GM19467 (cell line): ENCODE measurements around the gene UNCX.

ENCODE experiments used
- ATAC-seq: cut with Tn5 transposase; IDR thresholded peaks from one replicate; pipeline ENCODE4 v1.9.1; 2021; ENCODE audit warnings: mild to moderate bottlenecking, moderate library complexity; ENCODE audit not compliant: unreplicated experiment

UNCX gene

GRCh38 chr7:1214516-1214915 lies 18.2 kb upstream of the UNCX start:
- ATAC-seq: no peak

GRCh38 chr7:1218541-1219165 lies 14.0 kb upstream of the UNCX start:
- ATAC-seq: no peak

GRCh38 chr7:1219498-1219897 lies 13.2 kb upstream of the UNCX start:
- no peak for ATAC-seq

- no peak for ATAC-seq
Measured at GRCh38 chr7:1220000-1220726, 12.5 kb upstream of the UNCX start.

- ATAC-seq: no peak
Measured at GRCh38 chr7:1220977-1221745, 11.5 kb upstream of the UNCX start.

- no peak for ATAC-seq
Measured at GRCh38 chr7:1223196-1223981, 9.3 kb upstream of the UNCX start.

DNA sequence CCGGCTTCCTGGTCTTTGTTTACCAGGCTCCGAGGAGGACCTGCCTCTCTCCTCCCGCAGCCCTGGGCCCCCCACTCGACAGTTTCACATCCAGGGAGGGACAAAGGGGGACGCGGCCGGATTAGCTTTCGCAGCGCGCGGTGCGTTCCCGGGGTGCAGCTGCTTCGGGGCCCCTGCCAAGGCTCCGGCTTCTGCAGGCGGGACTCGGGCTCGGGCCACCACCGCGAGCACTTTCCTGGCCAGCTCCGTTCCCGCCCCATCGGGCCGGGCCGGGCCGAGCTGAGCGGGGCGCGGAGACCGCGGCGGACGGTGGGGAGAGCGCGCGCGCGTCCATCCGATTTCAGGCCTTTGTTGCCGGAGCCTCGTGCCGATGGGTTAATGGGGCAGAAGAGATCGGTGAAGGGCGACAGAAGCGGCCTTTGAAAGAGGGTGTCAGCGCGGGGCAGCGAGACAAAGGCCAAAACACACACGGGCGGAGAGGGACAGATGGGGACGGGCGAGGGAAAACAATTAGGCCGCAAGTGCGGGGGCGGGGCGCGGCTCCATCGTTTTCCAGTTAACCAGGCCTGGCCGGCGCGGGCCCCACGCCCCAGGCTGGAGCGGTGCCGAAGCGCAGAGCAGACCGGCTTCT lies 8.5 kb upstream of the UNCX start:
- ATAC-seq: no peak

DNA sequence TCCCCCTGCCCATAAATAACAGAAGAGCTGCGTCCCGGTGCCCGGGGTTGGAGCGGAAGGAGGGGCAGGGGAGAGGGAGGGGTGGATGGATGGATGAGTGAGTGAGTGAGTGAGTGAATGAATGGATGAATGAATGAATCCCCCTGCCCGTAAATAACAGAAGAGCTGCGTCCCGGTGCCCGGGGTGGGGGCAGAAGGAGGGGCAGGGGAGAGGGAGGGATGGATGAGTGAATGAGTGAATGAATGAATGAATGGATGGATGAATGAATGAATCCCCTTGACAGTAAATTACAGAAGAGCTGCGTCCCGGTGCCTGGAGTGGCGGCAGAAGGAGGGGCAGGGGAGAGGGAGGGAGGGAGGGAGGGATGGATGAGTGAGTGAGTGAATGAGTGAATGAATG lies 7.6 kb upstream of the UNCX start:
- no peak for ATAC-seq

DNA sequence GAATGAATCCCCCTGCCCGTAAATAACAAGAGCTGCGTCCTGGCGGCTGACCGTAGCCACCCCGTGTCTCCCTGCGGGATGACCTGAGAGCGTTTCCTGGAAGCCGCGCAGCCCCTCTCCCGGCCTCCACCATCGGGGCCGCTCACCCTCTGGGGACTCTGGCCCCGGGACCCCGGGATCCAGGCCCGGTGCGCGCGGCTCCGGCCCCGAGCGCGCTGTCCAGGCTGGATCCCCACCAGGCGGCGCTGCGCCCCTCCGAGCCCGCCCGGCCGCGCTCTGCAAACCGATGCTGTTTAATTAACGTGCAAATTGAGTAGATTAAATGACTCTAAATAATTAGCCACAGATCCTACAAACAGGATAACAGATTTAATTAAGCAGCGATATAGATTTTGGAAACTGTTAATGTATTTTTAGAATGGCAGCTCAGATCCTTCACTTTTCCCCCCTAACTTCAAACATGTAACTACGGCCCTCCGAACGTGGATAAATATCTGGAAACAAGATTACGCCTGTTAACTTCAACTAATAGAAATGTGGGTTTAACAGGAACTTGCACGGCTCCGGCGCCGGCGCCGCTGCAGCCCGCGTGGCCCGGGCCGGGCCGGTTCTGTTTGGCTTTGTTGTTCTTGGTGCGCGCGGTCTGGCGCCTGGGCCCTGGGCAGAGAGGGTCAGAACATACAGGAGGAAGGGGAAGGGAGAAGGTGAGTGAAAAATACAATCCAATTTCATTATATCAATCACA lies 7.1 kb upstream of the UNCX start:
- no peak for ATAC-seq

DNA sequence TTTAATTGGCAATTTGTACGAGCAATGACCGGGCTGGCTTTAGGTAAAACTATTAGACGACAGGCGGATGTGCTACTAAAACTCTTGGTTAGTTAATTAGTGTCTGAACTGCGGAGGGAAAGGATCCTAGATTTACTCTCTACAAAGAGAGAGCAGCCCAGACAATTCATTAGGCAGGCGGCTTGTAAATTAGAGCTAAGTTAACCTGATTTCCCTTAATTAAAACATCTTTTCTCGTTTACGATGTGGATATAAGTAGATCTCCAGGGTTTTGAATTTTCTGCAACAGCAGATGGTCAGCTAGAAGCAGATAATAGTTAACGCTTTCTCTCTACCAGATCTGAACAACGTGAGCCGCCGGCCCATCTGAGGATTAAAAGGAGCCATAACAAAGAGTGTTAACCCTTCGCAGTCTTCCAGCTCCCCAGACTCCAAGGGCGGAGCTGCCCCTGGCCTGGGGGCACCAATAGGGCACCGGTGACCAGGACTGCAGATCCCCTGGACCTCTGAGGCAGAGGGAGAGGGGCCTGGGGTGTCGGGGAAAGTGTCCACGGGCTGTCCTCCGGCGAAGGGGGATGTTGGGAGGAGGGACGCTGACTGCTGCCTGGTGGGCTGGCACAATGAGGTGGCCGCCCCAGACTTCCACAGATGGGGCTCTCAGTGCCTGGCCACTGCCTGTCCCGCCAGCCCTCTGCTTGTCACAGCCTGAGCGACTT lies 6.3 kb upstream of the UNCX start:
- ATAC-seq: no peak

GRCh38 chr7:1227071-1227804 lies 5.4 kb upstream of the UNCX start:
- ATAC-seq: no peak

DNA sequence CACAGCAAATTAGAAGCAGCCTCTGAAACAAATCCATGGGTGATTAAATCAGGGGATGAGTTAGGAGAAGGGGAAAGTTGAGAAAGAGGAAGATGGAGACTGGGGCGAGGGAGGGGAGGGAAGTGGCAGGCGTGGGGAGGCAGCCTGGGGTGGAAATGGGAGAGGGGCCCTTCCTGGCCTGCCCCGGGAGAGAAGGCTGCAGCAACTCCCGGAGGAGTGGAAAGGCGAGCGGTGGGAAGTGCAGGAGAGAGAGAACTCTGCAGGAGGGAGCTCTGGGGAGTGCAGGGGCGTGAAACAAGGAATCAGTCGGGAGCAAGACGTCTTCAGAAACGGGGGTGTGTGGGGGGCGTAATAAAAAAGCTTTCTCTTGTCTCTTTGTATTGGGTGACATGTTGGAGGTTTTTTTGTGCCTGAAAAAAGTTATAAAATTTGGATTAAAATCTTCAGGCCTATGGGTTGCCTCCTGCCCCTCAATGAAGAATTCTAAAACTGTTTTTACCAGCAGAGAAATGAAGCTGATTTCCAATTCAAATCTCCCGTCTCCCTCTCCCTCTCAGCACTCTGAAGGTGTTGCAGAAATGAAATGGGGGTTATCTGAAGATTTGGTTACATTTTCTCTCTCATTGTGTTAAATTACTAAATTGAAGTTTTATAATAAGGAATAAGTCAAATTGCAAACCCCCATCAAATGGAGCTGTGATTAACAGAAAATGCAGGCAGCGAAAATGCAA lies 4.7 kb upstream of the UNCX start:
- no peak for ATAC-seq

DNA sequence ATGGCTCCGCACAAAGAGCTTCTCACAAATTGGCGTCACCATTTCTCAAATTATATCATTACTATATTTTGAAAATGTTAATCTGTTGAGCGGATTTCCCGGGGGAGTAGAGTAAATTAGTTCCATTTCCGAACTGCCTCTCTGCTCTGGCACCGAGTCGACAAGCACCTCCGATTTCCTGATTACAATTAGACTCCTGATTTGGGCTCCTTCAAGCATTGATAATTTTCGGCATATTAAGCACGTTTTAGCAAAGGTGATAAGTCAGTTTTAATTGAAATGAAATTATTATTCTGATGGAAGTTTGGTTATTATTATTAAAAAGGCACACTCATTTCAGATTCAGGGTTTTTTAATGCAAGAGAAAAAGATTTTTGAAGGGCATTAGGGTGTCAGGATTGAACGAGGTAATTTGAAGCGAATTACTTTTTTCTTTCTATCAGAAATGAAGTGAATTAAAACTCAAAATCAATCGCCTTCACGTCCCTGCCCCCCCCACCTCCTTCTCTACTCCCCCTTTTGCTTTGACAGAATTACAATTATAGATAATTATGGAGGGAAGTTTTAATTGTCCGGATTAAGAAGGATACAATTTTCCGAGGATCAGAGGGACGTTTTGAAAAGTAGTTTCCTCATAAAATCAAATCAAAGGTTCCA lies 4.0 kb upstream of the UNCX start:
- ATAC-seq: no peak

DNA sequence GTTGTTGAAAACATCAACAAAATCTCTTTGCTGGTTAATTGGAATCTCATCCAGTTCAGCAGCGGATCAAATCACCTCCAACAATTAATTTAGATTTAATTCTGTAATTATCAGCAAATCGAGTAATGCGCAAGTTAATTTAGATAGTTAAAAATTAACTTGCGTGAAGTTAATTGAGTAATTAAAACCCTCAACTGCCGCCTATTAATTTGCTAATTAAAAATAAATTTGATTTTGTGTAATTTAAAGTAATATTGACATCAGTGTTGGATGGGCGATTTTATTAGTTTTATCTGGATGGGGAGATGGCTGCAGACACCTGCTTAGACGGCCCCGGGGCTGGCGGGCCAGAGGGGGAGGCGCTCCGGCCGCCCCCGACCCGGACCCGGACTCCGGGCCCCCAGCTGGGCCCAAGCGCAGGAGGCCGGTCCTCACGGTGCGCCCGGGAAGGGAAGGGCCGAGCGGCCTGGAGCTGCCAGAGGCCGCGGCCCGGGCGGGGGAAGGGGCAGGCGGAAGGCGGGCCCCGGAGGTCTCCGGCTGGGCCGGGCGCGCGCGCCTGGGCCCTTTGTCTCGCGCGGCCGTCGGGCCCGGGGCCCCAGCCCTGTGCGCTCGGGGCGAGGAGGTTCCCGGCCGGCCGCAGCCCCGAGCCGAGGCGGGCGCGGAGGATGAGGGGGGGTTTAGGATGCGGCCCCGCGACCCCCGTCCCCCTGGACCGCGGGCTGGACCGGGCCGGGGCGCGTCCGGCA lies 3.3 kb upstream of the UNCX start:
- ATAC-seq: no peak

- ATAC-seq: no peak
Measured at GRCh38 chr7:1229956-1230355, 2.7 kb upstream of the UNCX start.

DNA sequence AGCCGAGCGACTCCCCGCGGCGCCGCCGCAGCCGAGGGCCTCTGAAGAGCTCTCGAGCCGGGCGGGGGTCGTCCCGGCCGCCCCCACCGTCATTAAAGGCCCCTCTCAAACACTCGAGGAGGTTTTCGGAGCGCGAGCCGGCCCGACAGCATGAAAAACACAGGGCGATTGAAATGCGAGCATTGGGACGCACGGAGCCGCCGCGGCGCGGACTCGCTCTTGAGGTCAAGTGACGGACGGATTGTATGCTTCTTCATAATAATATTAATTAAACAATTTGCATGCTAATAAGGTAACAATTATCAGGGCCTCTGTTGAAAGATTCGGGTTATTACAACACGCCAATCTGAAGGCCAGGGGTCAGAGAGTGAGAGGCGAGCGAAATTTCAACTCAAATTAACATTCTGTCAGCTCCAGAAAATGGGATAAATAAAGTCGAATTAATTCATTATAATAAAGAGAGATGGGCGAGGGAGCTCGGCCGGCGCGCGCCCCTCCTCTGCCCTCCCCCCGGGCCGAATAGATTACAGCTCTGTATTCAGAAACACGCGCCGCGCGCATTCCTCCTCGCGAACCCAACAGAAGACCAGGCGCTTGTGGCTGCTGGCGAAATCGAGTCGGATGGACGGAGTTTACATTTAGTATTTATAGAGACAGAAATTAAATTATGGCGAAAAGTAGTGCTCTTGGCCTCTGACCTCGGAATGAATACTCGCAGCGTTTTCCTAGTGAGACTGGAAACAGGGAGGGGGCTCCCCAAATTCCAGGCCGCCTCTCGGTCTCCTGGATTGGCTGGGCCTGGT lies 2.1 kb upstream of the UNCX start:
- ATAC-seq: no peak
